H9 (cell line): Measurements from ENCODE around the gene IFNW1. TPM values are rescaled to one million over a fixed set of nuclear protein-coding genes. Genes with fewer than 3 reads are reported as not detected.
"Not testable (repeated sequence)": the region's sequence is repeated elsewhere in the genome, so short reads cannot be mapped to it uniquely, and the experiment has no call there.

Source experiments
- DNase-seq: peaks from one replicate; pipeline ENCODE4 v3.0.0-alpha.2; 2017
- H2AFZ ChIP-seq: one replicate; pipeline ENCODE4 v1.6.1; 2013; ENCODE audit warnings: mild to moderate bottlenecking, low read length, control low read depth, moderate library complexity
- H2AK5ac ChIP-seq: 2 replicates; pipeline ENCODE4 v1.6.1; 2013; ENCODE audit warnings: low read length, control low read depth, mixed read lengths; ENCODE audit not compliant: insufficient read length
- H2BK120ac ChIP-seq: one replicate; pipeline ENCODE4 v1.6.1; 2013; ENCODE audit warnings: low read depth, mild to moderate bottlenecking, low read length, control low read depth, inconsistent platforms; ENCODE audit not compliant: poor library complexity, severe bottlenecking
- H2BK12ac ChIP-seq: 2 replicates; pipeline ENCODE4 v1.6.1; 2013; ENCODE audit warnings: low read length, control low read depth, mixed read lengths, low read depth; ENCODE audit not compliant: insufficient read length
- H2BK15ac ChIP-seq: 2 replicates; pipeline ENCODE4 v1.6.1; 2013; ENCODE audit warnings: low read depth, low read length, control low read depth
- H2BK20ac ChIP-seq: one replicate; pipeline ENCODE4 v1.6.1; 2013; ENCODE audit warnings: low read depth, mild to moderate bottlenecking, low read length, control low read depth, inconsistent platforms; ENCODE audit not compliant: poor library complexity, severe bottlenecking
- H2BK5ac ChIP-seq: 2 replicates; pipeline ENCODE4 v1.6.1; 2013; ENCODE audit warnings: low read length, control low read depth, mixed read lengths; ENCODE audit not compliant: insufficient read length
- H3K14ac ChIP-seq: 2 replicates; pipeline ENCODE4 v1.6.1; 2013; ENCODE audit warnings: low read length, control low read depth; ENCODE audit not compliant: insufficient read depth
- H3K18ac ChIP-seq: 2 replicates; pipeline ENCODE4 v1.6.1; 2013; ENCODE audit warnings: low read depth, mild to moderate bottlenecking, mixed read lengths, low read length, control low read depth; ENCODE audit not compliant: insufficient read length
- H3K23ac ChIP-seq: 2 replicates; pipeline ENCODE4 v1.6.1; 2013; ENCODE audit warnings: low read length, control low read depth, mixed read lengths, low read depth; ENCODE audit not compliant: insufficient read length
- H3K23me2 ChIP-seq: 2 replicates; pipeline ENCODE4 v1.6.1; 2013; ENCODE audit warnings: low read depth, mild to moderate bottlenecking, mixed read lengths, low read length, control low read depth; ENCODE audit not compliant: insufficient read length, poor library complexity, severe bottlenecking
- H3K27ac ChIP-seq: 2 replicates; pipeline ENCODE4 v1.5.1; 2013; ENCODE audit warnings: low read length, control low read depth, mixed read lengths, low read depth; ENCODE audit not compliant: insufficient read length
- H3K27me3 ChIP-seq: 2 replicates; pipeline ENCODE4 v1.6.1; 2013; ENCODE audit warnings: low read length, control low read depth, inconsistent platforms; ENCODE audit not compliant: insufficient read depth
- H3K4ac ChIP-seq: 2 replicates; pipeline ENCODE4 v1.6.1; 2013; ENCODE audit warnings: low read depth, mild to moderate bottlenecking, control low read depth, inconsistent platforms, low read length, moderate library complexity
- H3K4me1 ChIP-seq: 2 replicates; pipeline ENCODE4 v1.6.1; 2013; ENCODE audit warnings: low read length, control low read depth, inconsistent platforms; ENCODE audit not compliant: insufficient read depth
- H3K4me2 ChIP-seq: 2 replicates; pipeline ENCODE4 v1.6.1; 2013; ENCODE audit warnings: low read length, control low read depth, mixed read lengths; ENCODE audit not compliant: insufficient read length, insufficient read depth
- H3K56ac ChIP-seq: 2 replicates; pipeline ENCODE4 v1.6.1; 2013; ENCODE audit warnings: low read depth, mild to moderate bottlenecking, mixed read lengths, low read length, control low read depth; ENCODE audit not compliant: insufficient read length
- H3K79me1 ChIP-seq: 2 replicates; pipeline ENCODE4 v1.6.1; 2013; ENCODE audit warnings: low read depth, mild to moderate bottlenecking, moderate library complexity, low read length, control low read depth, inconsistent platforms; ENCODE audit not compliant: insufficient read depth, poor library complexity, severe bottlenecking
- H3K79me2 ChIP-seq: 2 replicates; pipeline ENCODE4 v1.6.1; 2013; ENCODE audit warnings: low read length, control low read depth, inconsistent platforms; ENCODE audit not compliant: insufficient read depth
- H3K9ac ChIP-seq: 2 replicates; pipeline ENCODE4 v1.6.1; 2013; ENCODE audit warnings: low read length, control low read depth, mixed read lengths; ENCODE audit not compliant: insufficient read length; ENCODE audit errors: extremely low read depth
- H3K9me3 ChIP-seq: one replicate; pipeline ENCODE4 v1.6.1; 2013; ENCODE audit warnings: low read depth, low read length, inconsistent platforms; ENCODE audit not compliant: control insufficient read depth
- H3T11ph ChIP-seq: one replicate; pipeline ENCODE4 v1.6.1; 2013; ENCODE audit warnings: mild to moderate bottlenecking, low read length, control low read depth, inconsistent platforms
- H4K20me1 ChIP-seq: one replicate; pipeline ENCODE4 v1.6.1; 2013; ENCODE audit not compliant: control insufficient read depth, insufficient read length, insufficient read depth
- H4K5ac ChIP-seq: 2 replicates; pipeline ENCODE4 v1.6.1; 2013; ENCODE audit warnings: low read depth, mild to moderate bottlenecking, mixed read lengths, low read length, control low read depth; ENCODE audit not compliant: insufficient read length
- H4K8ac ChIP-seq: replicated peaks from 2 replicates; pipeline ENCODE4 v1.6.1; 2013; ENCODE audit warnings: low read length, control low read depth, mixed read lengths, low read depth; ENCODE audit not compliant: insufficient read length
- H4K91ac ChIP-seq: 2 replicates; pipeline ENCODE4 v1.6.1; 2013; ENCODE audit warnings: low read depth, mild to moderate bottlenecking, moderate library complexity, mixed read lengths, low read length, control low read depth; ENCODE audit not compliant: insufficient read length
- H3K27ac Mint-ChIP-seq, 3 experiments: 2 replicates in 2 of 3; 3 replicates in 1 of 3; pipeline ENCODE4 v1.8.0; 2020 to 2021; ENCODE audit warnings: mixed read lengths in 3 of 3, mild to moderate bottlenecking in 1 of 3, moderate library complexity in 1 of 3
- H3K27me3 Mint-ChIP-seq: 2 replicates; pipeline ENCODE4 v1.8.0; 2021; ENCODE audit warnings: low read depth, mild to moderate bottlenecking, moderate library complexity, mixed read lengths
- H3K36me3 Mint-ChIP-seq, 3 experiments: 2 replicates in 2 of 3; 3 replicates in 1 of 3; pipeline ENCODE4 v1.8.0; 2020 to 2021; ENCODE audit warnings: low read depth in 3 of 3, mixed read lengths in 3 of 3; ENCODE audit not compliant: insufficient read depth in 1 of 3
- H3K4me1 Mint-ChIP-seq, 2 experiments: 2 replicates each; pipeline ENCODE4 v1.8.0; 2020; ENCODE audit warnings: mixed read lengths in 2 of 2
- H3K4me3 Mint-ChIP-seq, 2 experiments: 2 replicates in 1 of 2; 3 replicates in 1 of 2; pipeline ENCODE4 v1.8.0; 2020 to 2021; ENCODE audit warnings: mild to moderate bottlenecking in 2 of 2, mixed read lengths in 2 of 2, moderate library complexity in 1 of 2
- H3K9me3 Mint-ChIP-seq, 2 experiments: 2 replicates in 1 of 2; 3 replicates in 1 of 2; pipeline ENCODE4 v1.8.0; 2020; ENCODE audit warnings: mild to moderate bottlenecking in 2 of 2, mixed read lengths in 2 of 2, moderate library complexity in 1 of 2
- WGBS: extraction: QIAGEN DNeasy Blood & Tissue Kit; methylation state at CpG from one replicate; pipeline ENCODE4 v1.1.7; 2013; ENCODE audit warnings: missing lambda C conversion rate, low lambda C conversion rate, mixed read lengths; ENCODE audit not compliant: insufficient read length; ENCODE audit errors: extremely low coverage; 5-methylcytosine and 5-hydroxymethylcytosine counted together
- long read RNA-seq: library from polyadenylated mRNA; unstranded; transcript quantifications from one replicate; pipeline ENCODE4 v2.0.0, GENCODE V29; 2020
- total RNA-seq: library from RNA; stranded (reverse); gene quantifications from 2 replicates; pipeline ENCODE4 v1.2.1, GENCODE V29; 2021
- TF ChIP-seq, protein P1 (sequence below): fragments of 200-600 bp; sonication (generic); conservative IDR thresholded peaks from 3 replicates; pipeline ENCODE4 v1.8.0; 2021; ENCODE audit warnings: antibody characterized with exemption, mild to moderate bottlenecking

The IFNW1 gene
- total RNA-seq, result not detected in 2 replicates
- long read RNA-seq, result 0 reads

DNA sequence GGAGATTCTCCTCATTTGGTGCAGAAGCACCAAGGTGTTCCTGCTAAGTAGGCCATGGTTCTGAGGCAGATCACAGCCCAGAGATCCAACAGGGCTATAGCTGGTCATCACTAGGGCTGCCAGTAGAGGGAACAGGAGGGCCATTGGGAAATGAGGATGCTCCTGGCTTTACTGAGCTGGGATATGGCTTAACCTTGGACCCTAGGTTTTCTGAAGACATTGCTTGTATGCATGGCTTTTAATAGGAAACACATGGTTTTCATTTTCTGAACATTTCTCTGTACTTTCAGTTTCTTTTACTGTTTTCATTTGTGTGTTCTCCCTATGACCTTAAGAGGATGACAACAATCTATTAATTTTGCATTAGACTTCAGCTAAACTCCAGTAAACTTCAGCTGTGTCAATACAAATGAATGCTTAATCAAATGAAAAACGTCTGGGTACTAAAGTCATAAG lies at the start of gene IFNW1:
Gene IFNW1 (minus strand): TSS at position 406 of the 456 bp plus-strand sequence. CDS start 262 bp downstream, at position 144.
- H2BK12ac ChIP-seq, result no peak within 1 kb of the TSS
- H2BK20ac ChIP-seq, result no peak within 1 kb of the TSS
- no peak within 1 kb of the TSS for H3K4me2 ChIP-seq
- H3K27me3 ChIP-seq, result no peaks in the 10 kb centered on the region
- H4K8ac ChIP-seq, result no peak within 1 kb of the TSS
- no peaks in the 10 kb centered on the region for H4K20me1 ChIP-seq
- no peaks in the 10 kb centered on the region for H3K36me3 Mint-ChIP-seq
- no peaks in the 10 kb centered on the region for H3K9me3 Mint-ChIP-seq
- peaks cover 0 to 3% of the 10 kb centered on the region in 2 experiments; a peak in 1 of 4 replicates for H3K4me1 Mint-ChIP-seq
- H3K9me3 ChIP-seq, result no peaks in the 10 kb centered on the region
- H3K23ac ChIP-seq, result no peak within 1 kb of the TSS
- H3K4me1 ChIP-seq, result no peaks in the 10 kb centered on the region
- H2BK120ac ChIP-seq, result no peak within 1 kb of the TSS
- no peaks in the 10 kb centered on the region for H3K79me1 ChIP-seq
- DNase-seq, result no peak
- H3K27me3 Mint-ChIP-seq, result no peaks in the 10 kb centered on the region; the same call in 1 of the 2 replicates
- TF ChIP-seq, protein P1, sequence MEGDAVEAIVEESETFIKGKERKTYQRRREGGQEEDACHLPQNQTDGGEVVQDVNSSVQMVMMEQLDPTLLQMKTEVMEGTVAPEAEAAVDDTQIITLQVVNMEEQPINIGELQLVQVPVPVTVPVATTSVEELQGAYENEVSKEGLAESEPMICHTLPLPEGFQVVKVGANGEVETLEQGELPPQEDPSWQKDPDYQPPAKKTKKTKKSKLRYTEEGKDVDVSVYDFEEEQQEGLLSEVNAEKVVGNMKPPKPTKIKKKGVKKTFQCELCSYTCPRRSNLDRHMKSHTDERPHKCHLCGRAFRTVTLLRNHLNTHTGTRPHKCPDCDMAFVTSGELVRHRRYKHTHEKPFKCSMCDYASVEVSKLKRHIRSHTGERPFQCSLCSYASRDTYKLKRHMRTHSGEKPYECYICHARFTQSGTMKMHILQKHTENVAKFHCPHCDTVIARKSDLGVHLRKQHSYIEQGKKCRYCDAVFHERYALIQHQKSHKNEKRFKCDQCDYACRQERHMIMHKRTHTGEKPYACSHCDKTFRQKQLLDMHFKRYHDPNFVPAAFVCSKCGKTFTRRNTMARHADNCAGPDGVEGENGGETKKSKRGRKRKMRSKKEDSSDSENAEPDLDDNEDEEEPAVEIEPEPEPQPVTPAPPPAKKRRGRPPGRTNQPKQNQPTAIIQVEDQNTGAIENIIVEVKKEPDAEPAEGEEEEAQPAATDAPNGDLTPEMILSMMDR, result peak; percentile 55
- no peak within 1 kb of the TSS for H3K14ac ChIP-seq
- H3K9ac ChIP-seq, result no peak within 1 kb of the TSS
- H4K5ac ChIP-seq, result no peak within 1 kb of the TSS
- H3T11ph ChIP-seq, result no peak within 1 kb of the TSS
- no peaks in the 10 kb centered on the region for H3K23me2 ChIP-seq
- H4K91ac ChIP-seq, result no peak within 1 kb of the TSS
- H3K56ac ChIP-seq, result no peak within 1 kb of the TSS
- no peak within 1 kb of the TSS for H2AFZ ChIP-seq
- H3K79me2 ChIP-seq, result no peaks in the 10 kb centered on the region
- H2AK5ac ChIP-seq, result no peak within 1 kb of the TSS
- WGBS, result no CpG with 5 or more reads among the region's 1 CpG
- no peak within 1 kb of the TSS for H2BK5ac ChIP-seq
- no peak within 1 kb of the TSS for H3K4ac ChIP-seq
- no peak within 1 kb of the TSS; a peak in 2 of 7 replicates for H3K27ac Mint-ChIP-seq
- H3K27ac ChIP-seq, result no peak within 1 kb of the TSS
- H2BK15ac ChIP-seq, result no peak within 1 kb of the TSS
- H3K18ac ChIP-seq, result no peak within 1 kb of the TSS
- no peak within 1 kb of the TSS for H3K4me3 Mint-ChIP-seq

DNA sequence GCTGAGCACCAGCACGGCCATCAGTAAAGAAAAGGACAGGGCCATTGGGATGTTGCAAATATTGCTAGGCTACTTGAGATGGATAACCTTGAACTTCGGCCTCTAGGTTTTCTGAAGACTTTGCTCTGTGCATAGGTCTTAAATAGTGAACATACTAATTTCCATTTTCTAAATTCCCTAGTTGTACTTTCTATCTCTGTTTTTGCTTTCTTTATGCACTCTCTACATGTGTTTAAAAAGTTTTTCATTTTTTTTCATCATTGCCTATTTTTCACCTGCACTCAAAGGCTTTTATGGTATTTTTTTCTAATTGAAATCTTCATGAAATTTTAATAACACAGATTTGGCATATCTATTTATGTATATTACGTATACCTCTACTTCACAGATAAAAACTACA lies 45.9 kb upstream of the IFNW1 start, which contains the start of gene IFNA4:
Gene IFNA4 (minus strand): TSS at position 101 of the 400 bp plus-strand sequence. CDS start 56 bp downstream, at position 45.
- H3T11ph ChIP-seq, H4K5ac ChIP-seq, H3K14ac ChIP-seq, H3K18ac ChIP-seq, DNase-seq, H3K4me3 Mint-ChIP-seq, H3K4ac ChIP-seq, H2BK12ac ChIP-seq, H2BK15ac ChIP-seq, H3K27me3 ChIP-seq, H3K27ac ChIP-seq, H2BK120ac ChIP-seq, H2BK20ac ChIP-seq, H3K4me1 ChIP-seq, H3K79me1 ChIP-seq, H4K91ac ChIP-seq, H2BK5ac ChIP-seq, H2AFZ ChIP-seq, H4K8ac ChIP-seq, H3K79me2 ChIP-seq, H3K9me3 Mint-ChIP-seq, H3K23ac ChIP-seq, H3K27ac Mint-ChIP-seq, H3K9me3 ChIP-seq, H3K27me3 Mint-ChIP-seq, H4K20me1 ChIP-seq, H3K4me2 ChIP-seq, H3K4me1 Mint-ChIP-seq, H3K56ac ChIP-seq, H3K36me3 Mint-ChIP-seq, H3K23me2 ChIP-seq, H3K9ac ChIP-seq, H2AK5ac ChIP-seq: not testable (repeated sequence)
- no CpG with 5 or more reads among the region's 3 CpGs for WGBS
